ENCODE results near the gene PRKCQ.

The PRKCQ gene

DNA sequence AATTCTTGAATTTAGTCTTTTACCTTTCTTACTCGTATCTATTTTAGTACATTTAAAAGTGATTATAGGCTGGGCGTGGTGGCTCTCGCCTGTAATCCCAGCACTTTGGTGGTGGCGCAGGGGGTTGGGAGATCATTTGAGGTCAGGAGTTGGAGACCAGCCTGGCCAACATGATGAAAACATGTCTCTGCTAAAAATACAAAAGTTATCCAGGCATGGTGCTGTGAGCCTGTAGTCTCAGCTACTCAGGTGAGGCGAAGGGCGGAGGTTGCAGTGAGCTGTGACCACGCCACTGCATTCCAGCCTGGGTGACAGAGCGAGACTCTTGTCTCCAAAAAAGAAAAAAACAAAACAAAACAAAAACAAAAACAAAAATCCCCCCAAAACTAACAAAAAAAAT lies 12.2 kb downstream of the PRKCQ start:
- DNase-seq (ENCODE audit: low read depth) = no peak

DNA sequence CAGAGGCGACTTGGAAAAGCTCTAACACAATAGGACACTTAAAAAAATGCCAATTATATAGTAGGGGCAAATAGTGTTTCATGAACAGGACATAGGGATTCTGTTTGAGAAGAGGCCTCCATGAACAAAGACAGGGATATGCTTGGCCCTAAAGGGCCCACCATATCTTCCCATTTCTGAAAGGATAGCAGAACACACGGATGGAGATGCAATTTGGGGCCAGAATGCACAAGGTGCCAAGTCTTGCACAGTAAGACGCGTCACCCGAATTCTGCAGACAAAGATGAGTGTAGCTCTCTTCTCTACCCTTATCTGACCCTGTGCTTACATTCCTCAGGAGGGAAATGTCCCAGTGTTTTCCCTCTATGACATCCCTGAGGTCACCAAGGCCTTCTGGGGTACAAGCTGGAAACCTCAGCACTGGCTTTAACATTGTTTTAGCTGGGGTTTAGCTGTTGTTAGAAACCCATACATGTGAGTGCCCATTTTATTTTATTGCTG lies 12.8 kb downstream of the PRKCQ start:
- DNase-seq (ENCODE audit: low read depth) = no peak

DNA sequence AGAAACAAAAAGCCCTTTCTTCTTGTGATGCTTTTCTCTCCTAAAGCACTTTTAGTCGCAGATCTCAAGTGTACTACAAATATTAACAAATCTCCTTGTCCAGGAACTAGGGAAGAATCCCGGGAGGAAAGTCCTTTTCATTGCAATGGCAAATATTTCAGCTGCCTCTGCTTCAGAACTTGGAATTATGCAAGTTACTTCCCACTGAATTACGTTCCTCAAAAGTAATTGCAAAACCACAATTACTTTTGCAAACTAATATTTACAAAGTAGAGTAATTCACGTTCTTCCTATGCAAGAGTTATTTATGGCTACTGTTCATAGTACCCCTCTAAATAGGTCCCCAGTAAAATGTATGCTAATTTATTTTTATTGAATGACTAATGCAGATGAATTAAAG lies 14.5 kb downstream of the PRKCQ start:
- DNase-seq (ENCODE audit: low read depth) = no peak

DNA sequence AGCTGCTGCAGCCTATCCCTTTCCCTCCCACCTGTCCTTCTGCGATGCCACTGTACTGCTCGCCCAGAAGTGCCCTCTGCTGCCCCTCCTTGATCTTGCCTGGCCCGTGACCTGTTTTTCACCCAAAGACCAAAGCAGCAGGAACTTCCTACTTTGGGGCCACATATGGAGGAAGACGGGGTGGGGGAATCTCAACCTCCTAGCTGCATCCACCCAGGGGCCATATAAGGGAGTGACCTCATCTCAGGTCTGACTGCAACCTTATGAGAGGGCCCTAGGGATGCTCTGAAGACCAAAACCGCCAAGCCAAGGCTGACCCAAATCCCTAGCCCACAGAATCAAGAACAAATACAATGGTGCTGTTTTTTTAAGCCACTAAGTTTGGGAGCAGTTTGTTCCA lies 15.7 kb downstream of the PRKCQ start:
- no peak for DNase-seq (ENCODE audit: low read depth)

DNA sequence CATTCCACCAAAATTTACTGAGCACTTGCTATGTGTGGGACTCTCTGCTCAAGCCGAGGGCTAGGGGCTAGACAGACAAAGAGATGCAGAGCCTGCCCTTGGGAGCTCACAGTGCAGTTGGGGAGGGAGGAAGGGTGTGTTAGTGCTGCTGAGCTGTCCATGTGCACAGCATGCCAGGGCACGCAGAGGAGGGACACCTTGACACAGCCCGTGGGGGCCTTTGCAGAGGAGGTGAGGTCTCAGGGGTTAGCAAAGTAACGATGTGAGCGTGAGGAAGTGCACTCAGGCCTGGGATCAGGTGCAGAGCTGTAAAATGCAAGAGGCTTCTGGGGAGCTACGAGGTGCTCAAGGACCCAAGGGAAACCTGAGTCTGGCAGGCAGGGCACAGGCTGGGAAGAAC lies 16.3 kb downstream of the PRKCQ start:
- no peak for DNase-seq (ENCODE audit: low read depth)

DNA sequence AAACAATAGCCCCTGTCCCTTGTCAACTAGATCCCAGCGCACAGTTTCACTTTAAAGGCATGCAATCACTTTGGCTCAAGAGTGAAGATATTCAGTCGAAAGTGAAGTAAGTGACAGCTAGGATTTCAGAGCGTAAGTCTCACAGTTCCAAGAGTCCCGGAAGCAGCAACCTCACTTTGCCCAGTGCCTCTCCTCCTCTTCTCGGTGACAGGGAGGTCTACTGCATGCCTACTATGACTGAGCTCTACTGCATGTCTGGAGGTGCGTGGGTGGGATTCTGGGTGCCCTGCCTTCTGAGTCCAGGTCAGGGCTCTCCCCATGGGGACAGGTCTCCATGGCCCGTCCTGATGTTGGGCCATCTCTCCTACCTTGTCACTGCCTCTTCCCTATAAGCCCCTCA lies 17.0 kb downstream of the PRKCQ start:
- no peak for DNase-seq (ENCODE audit: low read depth)

DNA sequence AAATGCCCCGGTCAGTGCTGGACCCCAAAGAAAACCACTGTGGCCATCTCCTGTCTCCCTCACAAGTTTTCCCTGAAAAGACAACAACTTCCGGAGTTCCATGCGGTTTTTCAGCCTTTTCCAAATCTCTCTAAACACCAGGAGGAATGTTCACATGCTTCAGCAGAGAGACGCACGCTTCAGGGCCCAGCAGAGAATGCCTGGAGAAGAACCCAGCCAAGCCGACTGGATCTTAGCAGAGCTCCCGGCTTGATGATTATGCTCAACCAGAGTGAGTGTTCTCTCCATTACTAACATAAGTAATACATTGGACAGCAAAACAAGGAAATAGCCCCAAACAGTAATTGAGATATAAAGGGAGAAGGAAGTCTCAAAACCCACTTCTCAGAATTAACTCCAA lies 17.9 kb downstream of the PRKCQ start:
- no peak for DNase-seq (ENCODE audit: low read depth)

DNA sequence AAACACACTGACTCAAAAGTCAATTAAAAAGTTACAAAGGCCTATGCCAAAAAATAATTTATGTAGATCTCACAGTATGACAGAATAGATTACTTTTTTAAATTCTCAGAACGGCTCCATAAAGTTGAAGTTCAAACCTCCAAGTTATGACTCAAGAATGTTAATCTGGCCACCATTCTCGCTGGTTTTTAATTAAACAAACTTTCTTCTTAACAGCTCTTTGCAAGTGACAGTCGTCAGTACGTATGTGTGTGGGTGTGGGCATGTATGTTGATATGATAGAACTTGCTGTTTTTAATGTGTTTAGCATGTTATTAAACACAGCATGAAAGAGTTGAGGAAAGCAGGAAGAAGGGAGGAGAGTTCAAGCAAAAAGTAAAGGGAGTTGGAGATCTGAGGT lies 18.5 kb downstream of the PRKCQ start:
- DNase-seq (ENCODE audit: low read depth) = no peak

DNA sequence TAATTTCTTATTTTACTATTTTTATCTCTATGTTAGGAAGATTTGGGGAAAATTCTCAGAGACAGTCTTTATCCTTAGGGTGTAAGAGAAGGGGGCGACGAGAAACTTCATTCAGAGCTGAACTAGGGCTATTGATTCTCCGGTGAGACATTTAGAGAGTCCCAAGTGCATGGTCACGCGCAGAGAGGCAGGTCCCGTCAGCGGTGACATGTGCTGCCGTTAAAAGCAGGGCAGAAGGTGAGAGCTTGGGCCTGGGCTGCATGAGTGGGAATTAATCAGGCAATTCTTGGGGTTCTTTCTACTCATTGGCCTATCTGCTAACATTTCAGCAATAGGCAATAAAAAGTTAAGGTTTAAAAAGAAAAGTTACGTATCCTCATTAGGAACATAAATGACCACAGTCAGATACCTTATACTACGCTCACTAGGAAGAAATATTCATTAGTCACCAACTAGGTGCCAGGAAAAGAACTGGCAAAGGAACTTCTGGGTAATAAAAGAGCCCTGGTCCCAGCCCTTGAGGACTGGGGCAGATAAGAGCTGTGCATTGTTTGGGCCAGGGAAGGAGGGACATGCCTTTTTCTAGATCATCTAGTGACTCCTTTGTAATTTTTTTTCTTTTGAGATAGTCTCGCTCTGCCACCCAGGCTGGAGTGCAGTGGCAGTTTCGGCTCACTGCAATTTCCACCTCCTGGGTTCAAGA lies 21.2 kb downstream of the PRKCQ start:
- no peak for DNase-seq (ENCODE audit: low read depth)

DNA sequence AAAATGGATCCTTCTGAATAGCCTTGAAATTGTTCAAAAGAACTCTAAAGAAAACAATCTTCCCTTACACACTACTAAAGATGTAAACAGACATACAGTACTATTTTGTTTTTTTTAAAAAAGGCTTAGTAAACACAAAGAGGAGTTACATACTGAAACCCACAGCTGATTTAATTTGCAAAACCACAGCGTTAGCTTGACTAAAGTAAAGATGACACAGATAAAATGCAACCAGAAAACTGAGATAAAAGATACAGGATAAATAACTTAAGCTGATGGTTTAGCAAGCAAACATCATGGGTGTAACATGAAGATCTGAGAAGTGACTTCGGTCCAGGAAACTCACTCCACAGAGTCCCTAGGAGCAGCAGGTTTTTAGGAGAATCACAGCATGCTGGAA lies 21.8 kb downstream of the PRKCQ start:
- DNase-seq (ENCODE audit: low read depth) = no peak

DNA sequence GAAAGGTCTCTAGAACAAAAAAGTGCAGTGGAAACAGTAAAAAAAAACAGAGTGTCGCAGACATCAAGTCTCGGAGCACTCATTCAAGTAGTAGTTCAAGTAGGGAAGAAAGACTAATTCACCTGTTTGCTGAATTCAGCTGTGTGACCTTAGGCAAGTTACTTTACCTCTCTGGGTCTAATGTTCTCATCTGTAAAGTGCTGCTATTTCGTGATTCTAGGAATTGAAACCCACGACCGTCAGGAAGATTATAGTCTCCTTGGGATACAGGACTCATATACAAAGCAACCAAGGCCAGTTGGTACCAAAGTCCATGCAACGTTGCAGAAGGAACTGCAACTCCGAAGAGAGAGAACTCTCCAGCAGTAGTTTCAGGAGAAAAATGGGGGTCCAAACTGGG lies 26.1 kb downstream of the PRKCQ start:
- DNase-seq (ENCODE audit: low read depth) = no peak

DNA sequence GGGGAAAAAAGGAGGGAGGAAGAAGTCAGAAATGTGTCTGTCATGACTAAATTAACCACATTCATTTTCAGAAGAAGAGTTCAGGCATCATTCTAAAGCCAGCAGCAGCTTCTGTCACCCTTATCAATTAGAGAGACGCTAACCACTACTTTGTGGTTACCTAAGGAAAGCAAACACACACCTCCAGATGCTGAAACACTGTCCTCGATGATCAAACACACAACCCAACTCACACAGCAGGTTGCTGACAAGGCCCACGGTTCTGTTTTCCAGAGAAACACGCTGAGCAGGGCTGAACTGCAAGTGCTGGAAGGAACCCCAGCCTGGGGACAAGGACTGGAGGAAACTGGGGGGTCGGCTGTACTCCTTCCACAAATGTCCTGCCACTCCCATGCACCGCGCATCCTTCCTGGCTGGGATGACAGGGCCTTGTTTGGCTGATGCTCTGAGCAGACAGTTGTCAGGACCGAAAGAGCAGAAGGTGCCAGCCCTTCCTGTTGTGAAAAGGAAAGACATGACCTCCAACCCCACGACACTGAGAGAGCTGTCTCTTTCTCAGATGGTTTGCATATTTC lies 36.6 kb downstream of the PRKCQ start:
- no peak for DNase-seq (ENCODE audit: low read depth)

DNA sequence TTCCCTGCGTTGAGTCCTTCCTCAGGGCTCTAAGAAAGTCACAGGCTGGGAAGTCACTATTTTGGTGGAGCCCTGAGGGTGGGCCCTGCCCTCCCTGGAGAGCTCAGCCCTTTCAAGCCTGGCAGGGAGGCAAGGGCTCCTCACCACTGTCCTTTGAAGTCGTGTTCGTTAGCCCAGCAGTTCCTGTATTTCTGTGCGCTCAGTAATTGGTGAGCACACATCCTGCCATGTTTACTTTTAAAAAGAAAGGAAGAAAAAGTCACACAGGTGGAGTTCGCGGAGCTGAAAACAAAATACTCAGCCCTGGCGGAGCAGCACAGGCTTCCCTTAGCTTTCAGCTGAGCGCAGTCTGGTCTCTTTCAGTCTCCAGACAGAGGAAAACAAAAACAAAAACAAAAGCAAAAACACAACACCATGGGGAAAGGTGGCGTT lies 37.1 kb downstream of the PRKCQ start:
- no peak for DNase-seq (ENCODE audit: low read depth)

DNA sequence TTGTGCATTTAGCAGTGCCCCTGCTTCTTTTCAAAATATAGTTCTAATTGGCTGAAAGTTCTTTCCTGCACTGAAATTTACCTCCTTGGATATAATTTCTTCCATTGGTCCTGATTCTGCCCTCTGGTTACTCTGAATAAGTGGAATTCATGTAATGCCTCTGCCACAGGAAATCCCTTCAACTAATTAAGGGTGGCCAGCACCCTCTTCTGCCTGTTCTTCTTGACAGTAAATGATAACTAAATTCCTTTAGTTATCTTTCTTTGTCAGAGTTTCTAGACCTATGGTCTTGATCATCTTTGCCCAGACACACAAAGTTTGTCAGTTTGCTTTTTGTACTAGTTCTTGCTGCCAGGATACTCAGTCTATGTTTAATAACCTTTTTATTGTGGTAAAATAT lies 40.2 kb downstream of the PRKCQ start:
- no peak for DNase-seq (ENCODE audit: low read depth)

DNA sequence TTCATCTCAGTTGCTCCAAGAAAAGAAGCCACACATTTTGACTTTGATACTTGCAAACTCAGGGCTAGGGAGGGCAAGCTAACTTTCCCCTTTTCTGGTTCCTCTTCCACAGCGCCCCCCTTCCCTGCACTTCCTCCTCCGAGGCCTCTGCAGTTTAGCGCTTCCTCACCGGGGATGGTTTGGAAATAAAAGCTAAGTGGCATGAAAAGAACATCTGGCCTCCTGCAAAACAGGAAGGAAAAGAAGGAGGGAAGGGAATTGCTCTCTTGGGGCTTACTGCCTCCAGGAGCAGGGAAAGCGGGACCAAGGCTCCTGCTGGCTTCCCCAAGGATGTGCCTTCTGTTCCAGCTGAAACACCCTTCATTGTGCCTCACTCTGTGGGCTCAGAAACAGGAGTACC lies 42.3 kb downstream of the PRKCQ start:
- DNase-seq (ENCODE audit: low read depth) = no peak

DNA sequence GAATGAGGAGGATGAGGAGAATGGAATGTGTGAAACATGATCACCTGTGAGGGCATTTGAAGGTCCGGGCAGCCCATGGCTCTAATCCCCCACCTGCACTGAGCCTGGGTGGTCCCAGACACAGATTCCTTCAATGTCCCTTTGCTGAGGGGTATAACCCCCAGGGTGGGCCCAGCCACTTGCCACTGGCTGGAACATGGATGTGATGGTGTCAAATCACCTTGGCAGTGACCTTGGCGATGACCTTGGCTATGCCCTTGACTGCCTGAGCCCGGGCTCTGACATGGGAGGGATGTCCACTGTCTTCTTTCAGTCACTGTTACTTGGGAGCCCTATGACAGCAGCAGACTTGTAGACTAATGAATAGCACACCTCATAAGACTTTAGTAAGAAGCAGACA lies 44.0 kb downstream of the PRKCQ start:
- no peak for DNase-seq (ENCODE audit: low read depth)

DNA sequence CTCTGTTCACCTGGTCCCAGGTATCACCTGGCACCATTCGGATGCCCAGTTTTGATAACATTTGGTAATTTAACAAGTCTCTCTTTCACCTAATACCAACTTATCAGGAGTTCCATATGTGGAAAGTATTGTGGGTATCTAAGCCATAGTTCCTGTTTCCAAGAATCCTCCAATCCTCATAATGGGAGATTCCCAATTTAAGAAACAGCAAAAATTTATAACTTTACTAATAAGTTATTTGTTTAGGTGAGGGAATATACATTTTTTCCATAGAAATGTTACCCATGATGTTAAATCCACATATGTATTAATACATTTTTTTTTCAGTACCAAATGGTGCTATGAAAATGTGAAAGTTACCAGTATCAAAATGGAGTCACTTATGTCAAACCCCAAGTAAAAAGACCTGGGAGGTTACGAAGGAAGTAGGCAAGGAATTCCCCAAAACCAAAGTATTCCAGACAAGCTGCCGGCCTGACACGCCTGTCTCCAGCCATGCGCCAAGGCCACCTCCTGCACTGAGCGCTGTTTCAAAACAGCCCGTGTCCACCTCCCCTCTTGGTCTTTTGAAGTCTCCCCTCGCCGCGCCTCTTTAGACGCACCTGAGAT lies 44.8 kb downstream of the PRKCQ start:
- DNase-seq (ENCODE audit: low read depth) = no peak

DNA sequence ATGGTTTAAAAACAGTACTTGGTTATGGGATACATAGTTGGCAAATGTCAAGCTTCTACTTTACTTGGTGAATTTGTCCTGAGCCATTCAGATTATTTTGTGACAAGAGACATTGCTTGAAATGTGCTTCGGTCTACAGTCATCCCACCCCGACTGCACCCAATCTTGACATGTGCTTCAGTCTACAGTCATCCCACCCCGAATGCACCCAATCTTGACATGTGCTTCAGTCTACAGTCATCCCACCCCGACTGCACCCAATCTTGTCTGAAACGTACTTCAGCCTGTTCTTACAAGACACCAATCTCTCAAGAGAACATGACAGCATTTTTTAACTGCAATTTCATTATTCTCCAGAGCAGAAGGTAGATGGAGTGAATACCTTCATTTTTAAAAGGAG lies 47.8 kb downstream of the PRKCQ start:
- DNase-seq (ENCODE audit: low read depth) = no peak

DNA sequence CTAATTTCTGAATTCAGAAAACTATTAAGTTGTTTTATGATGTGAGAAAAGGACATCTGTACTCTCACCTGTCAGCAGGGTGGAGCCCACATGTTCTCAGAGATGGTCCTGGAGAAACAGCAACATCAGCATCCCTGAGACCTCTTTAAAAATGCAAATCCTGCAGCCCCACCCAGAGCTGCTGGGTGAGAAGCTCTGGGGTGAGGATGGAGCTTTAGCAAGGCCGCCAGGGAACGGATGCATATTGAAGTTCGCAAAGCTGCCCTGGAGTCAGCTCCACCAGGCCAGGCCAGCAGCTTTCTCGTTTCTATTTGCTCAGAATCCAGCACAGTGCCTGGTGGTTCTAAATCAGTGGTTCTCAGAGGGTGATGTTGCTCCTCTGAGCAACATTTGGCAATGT lies 49.1 kb downstream of the PRKCQ start:
- no peak for DNase-seq (ENCODE audit: low read depth)

DNA sequence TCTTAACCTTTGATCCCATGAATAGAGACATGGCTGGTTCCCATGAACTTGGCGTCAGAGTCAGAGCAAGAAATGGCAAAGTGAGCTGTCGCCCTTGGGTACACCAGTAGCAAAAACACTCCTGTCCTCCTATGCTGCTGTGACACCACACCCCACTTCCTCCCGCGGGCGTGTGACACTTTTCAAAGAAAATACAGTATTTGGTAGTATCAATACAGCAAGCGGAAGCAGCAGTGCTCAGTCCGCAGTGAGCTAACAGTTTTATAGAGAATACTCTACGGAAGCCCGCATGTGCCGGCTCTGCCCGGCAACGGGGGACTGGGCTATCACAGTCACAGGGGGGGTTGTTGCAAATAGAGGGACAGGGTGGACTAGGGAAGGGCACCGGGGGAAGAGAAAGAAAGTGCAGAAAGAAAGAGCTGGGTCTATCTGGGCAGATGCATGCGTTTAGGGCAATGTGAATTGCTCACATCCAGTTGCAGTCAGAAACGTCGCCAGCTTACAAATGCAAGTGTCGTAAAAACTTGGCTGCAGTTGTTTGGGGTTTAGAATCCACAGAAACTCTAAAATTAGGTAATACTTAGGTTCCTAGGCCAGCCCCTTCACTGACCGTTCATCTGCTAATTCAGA lies 49.8 kb downstream of the PRKCQ start:
- no peak for DNase-seq (ENCODE audit: low read depth)

DNA sequence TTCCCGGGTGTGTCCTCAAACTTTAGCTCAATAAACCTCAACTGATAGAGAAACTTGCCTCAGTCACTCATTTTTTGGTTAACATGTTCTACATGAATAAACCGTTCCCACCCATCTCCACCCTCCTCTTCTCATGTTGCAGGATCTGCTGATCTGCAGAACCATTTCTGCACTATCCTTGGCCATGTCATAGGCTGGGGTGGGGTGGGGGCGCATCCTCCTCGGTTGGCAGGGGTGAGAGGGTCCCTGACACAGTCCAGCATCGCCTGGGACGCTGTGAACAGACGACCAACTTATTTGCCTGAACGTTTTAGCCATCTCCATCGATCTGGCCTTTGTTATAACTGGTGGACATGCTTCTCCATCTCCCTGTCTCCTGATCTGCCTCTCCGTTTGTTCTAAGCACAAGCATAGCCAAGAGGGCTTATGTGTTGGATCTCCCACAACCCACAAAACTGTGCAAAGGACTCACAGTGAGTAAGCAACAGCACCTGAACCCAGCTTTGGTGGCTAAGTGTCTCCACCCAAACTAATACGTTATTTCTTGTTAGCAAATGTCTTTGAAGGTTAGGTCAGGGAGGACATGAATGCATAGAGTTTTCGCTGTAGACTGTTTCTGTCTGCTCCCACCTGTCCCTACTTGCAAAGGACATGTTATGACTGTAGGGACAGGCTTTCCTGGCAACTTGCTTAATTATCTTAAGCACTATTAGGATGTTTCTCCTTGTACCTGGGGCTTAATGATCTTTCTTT lies 51.7 kb downstream of the PRKCQ start:
- DNase-seq (ENCODE audit: low read depth) = no peak

DNA sequence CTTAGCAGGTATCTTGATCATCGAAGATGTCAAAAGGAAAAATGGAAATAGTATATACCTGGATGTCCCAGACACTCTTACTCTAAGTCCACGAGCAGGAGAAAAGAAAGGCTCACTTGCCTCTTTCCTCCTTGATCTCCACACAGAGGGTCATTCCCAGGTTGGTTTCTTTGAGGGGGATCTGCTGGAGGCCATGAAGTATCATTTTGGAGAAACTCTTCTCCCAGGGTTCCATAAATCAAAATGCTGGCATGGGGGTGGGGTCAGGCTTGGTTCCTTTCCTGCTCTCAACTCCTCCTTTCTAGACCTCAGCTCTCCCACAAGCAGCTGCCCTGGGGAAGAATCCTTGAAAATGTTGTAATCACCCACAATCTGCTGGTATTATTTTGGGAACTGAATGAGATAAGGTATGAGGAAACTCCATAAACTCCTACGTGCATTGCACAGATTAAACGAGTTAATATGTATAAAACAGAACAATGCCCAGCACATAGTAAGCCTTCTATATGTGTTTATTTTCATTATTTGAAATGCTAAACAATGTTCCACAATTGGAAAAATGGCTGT lies 54.4 kb downstream of the PRKCQ start:
- no peak for DNase-seq (ENCODE audit: low read depth)
